Thyroid gland (tissue), 4 donors: ENCODE data around the gene SEMA4A. TPM values are rescaled to one million over a fixed set of nuclear protein-coding genes. Genes with fewer than 3 reads are reported as not detected.

Source experiments
- DNase-seq, 2 donors: peaks; one replicate each; pipeline ENCODE4 v3.0.0-alpha.2; 2019
- H3K27ac ChIP-seq, 3 donors: fragments of 200-600 bp; sonication (generic); 1 replicate in 2 of 3; 2 replicates in 1 of 3; pipeline ENCODE4 v1.5.1; 2016 to 2019; ENCODE audit warnings: mild to moderate bottlenecking in 1 of 3, moderate library complexity in 1 of 3
- H3K27me3 ChIP-seq: fragments of 200-600 bp; sonication (generic); one replicate; pipeline ENCODE4 v1.5.1; 2019
- H3K36me3 ChIP-seq, 2 donors: fragments of 200-600 bp; sonication (generic); one replicate each; pipeline ENCODE4 v1.5.1; 2016 to 2019
- H3K4me1 ChIP-seq, 2 donors: fragments of 200-600 bp; sonication (generic); one replicate each; pipeline ENCODE4 v1.5.1; 2017 to 2019
- H3K4me3 ChIP-seq, 3 donors: fragments of 200-600 bp; sonication (generic); replicated peaks in 1 of 3; 1 replicate in 2 of 3; 2 replicates in 1 of 3; pipeline ENCODE4 v1.5.1; 2016; ENCODE audit warnings: mild to moderate bottlenecking in 1 of 3
- H3K9me3 ChIP-seq: fragments of 200-600 bp; sonication (generic); one replicate; pipeline ENCODE4 v1.5.1; 2017
- CTCF ChIP-seq, 6 experiments: fragments of 200-600 bp in 3 of 6; fragments of 450-650 bp in 3 of 6; sonication (generic) in 3 of 6; IDR thresholded peaks; one replicate each; pipeline ENCODE4 v1.5.1; 2016 to 2019; ENCODE audit warnings: antibody characterized with exemption in 6 of 6, mild to moderate bottlenecking in 2 of 6, inconsistent platforms in 1 of 6, moderate library complexity in 1 of 6
- POLR2A ChIP-seq, 2 donors: fragments of 450-650 bp; IDR thresholded peaks; one replicate each; pipeline ENCODE4 v1.6.1; 2017; ENCODE audit warnings: antibody characterized with exemption in 2 of 2, mild to moderate bottlenecking in 2 of 2, moderate library complexity in 1 of 2
- WGBS, 2 donors: methylation state at CpG; one replicate each; pipeline ENCODE4 v1.1.5; 2017; 5-methylcytosine and 5-hydroxymethylcytosine counted together
- intact Hi-C: fragments of 100-400 bp; cut with DNase I; formaldehyde crosslinking; loops from one replicate; pipeline ENCODE4 v1.15.1; 2023
- total RNA-seq, 4 donors: library from RNA; depleted of rRNA; stranded (reverse); fragments of >200 nt; gene quantifications; one replicate each; pipeline ENCODE4 v1.2.3, GENCODE V29; 2016

The SEMA4A gene
- 10 to 100 TPM; 21.5 to 50.8 (median 37.5) TPM for total RNA-seq

GRCh38 chr1:156153362-156153761, at the start of gene SEMA4A:
Gene SEMA4A (plus strand): TSS chr1:156153585. CDS start chr1:156154579, 994 bp downstream.
- intact Hi-C loops: no loop called here
- Histone ChIP-seq H3K36me3 (no peaks in the 10 kb centered on the region), H3K27ac (peak within 1 kb of the TSS; percentile 73 to 85 (median 81)), H3K4me3 (peak within 1 kb of the TSS in 1 of 3 donors; percentile 5), H3K4me1 (peaks cover 23 to 43% of the 10 kb centered on the region in 2 donors), H3K9me3 (no peaks in the 10 kb centered on the region), H3K27me3 (no peaks in the 10 kb centered on the region)
- TF ChIP-seq CTCF (IDR thresholded peaks at IDR 0.05) (no peak), POLR2A (IDR thresholded peaks at IDR 0.05) (peak in 1 of 2 donors; percentile 56)
- peak; percentile 89 to 90 for DNase-seq
- 38 to 43% methylated on average over 10 of the region's 10 CpGs for WGBS, 2 donors

- Histone ChIP-seq H3K27me3 (no peaks in the 10 kb centered on the region), H3K36me3 (no peaks in the 10 kb centered on the region), H3K4me3 (no peak overlapping the region), H3K9me3 (no peaks in the 10 kb centered on the region), H3K4me1 (peaks cover 45 to 74% of the 10 kb centered on the region in 2 donors), H3K27ac (peak overlapping the region; percentile 95 to 98 (median 97))
- WGBS, 2 donors: 24 to 29% methylated on average over 15 of the region's 15 CpGs
- DNase-seq: peak; percentile 70 to 72
- intact Hi-C loops: no loop called here
- TF ChIP-seq POLR2A (IDR thresholded peaks at IDR 0.05): no peak
- no peak for TF ChIP-seq CTCF (IDR thresholded peaks at IDR 0.05)
Observed at GRCh38 chr1:156104065-156104810, 49.1 kb upstream of the SEMA4A start.

- no peaks in the 10 kb centered on the region for H3K36me3 ChIP-seq
- H3K27ac ChIP-seq: peak overlapping the region; percentile 95 to 98 (median 97)
- no peak overlapping the region for H3K4me3 ChIP-seq
- intact Hi-C loops: no loop called here
- no peak for DNase-seq
- no peak for TF ChIP-seq CTCF (IDR thresholded peaks at IDR 0.05)
- no peak for TF ChIP-seq POLR2A (IDR thresholded peaks at IDR 0.05)
- no peaks in the 10 kb centered on the region for H3K9me3 ChIP-seq
- H3K27me3 ChIP-seq: no peaks in the 10 kb centered on the region
- peaks cover 45 to 70% of the 10 kb centered on the region in 2 donors for H3K4me1 ChIP-seq
- 46 to 51% methylated on average over 9 of the region's 11 CpGs for WGBS, 2 donors
Observed at GRCh38 chr1:156104861-156105832, 48.2 kb upstream of the SEMA4A start.

GRCh38 chr1:156106624-156107488, 46.5 kb upstream of the SEMA4A start:
- 39 to 42% methylated on average over 9 of the region's 14 CpGs for WGBS, 2 donors
- no peak for TF ChIP-seq POLR2A (IDR thresholded peaks at IDR 0.05)
- no peak for TF ChIP-seq CTCF (IDR thresholded peaks at IDR 0.05)
- Histone ChIP-seq H3K27ac (peak overlapping the region; percentile 95 to 98 (median 97)), H3K4me1 (peaks cover 41 to 71% of the 10 kb centered on the region in 2 donors), H3K9me3 (no peaks in the 10 kb centered on the region), H3K36me3 (no peaks in the 10 kb centered on the region), H3K4me3 (peak overlapping the region in 1 of 3 donors; percentile 25), H3K27me3 (no peaks in the 10 kb centered on the region)
- peak; percentile 44 to 51 for DNase-seq
- intact Hi-C loops: no loop called here
